Umbilical cord (tissue), 2 donors: ENCODE results near the gene ASGR2. TPM values are rescaled to one million over a fixed set of nuclear protein-coding genes. Genes with fewer than 3 reads are reported as not detected.
"Not testable (repeated sequence)": the region's sequence is repeated elsewhere in the genome, so short reads cannot be mapped to it uniquely, and the experiment has no call there.

Experiments used
- DNase-seq: peaks from one replicate; pipeline ENCODE4 v3.0.0-alpha.2; 2015; ENCODE audit warnings: low spot score
- total RNA-seq: library from RNA; depleted of rRNA; stranded (reverse); fragments of >200 nt; gene quantifications from one replicate; pipeline ENCODE4 v1.2.3, GENCODE V29; 2014; ENCODE audit warnings: low replicate concordance; ENCODE audit not compliant: insufficient read depth

ASGR2 gene, protein sequence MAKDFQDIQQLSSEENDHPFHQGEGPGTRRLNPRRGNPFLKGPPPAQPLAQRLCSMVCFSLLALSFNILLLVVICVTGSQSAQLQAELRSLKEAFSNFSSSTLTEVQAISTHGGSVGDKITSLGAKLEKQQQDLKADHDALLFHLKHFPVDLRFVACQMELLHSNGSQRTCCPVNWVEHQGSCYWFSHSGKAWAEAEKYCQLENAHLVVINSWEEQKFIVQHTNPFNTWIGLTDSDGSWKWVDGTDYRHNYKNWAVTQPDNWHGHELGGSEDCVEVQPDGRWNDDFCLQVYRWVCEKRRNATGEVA
- not detected for total RNA-seq

DNA sequence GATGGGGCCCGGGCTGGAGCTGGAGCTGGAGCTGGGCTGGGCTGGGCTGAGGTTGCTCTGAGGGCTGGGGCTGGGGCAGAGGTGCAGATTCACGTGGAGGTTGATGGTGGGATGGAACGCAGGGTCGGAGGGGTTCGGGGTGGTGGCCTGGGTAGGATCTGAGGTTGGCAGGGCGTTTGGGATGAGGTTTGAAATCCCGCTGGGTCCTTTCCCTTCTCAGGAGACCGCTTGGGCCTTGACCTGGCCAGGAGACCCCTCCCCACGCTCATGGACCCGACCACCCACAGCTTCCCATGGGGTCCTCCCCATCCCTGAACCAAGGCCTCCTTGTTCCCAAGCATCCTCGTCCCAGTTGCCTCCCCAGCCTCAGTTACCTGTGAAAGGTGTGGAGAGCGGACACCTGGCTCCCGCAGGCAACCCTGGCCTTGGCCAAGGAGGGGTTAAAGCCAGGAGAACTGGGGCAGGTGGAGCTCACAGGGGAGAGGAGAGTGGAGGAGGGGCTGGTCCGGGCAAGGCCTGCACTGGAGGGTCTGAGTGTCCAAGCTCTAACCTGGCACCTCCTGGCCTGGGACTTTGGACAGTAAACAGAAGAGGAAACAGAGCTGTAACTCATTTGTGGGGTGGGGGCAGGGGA, at the start of gene ASGR2:
Gene ASGR2 (minus strand): TSS at position 582 of the 634 bp plus-strand sequence. CDS start 582 bp downstream, outside the sequence.
- no peak for DNase-seq

DNA sequence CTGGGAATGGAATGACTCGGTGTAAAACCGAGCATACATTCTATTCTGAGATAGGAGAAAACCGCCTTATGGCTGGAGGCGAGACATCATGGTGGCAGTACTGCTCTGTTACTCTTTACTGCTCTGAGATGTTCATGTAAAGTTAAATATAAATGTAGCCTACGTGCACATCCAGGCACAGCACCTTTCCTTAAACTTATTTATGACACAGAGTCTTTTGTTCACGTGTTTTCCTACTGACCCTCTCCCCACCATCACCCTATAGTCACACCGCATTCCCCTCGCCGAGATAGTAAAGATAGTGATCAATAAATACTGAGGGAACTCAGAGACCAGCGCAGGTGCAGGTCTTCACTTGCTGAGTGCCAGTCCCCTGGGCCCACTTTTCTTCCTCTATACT, 44.9 kb upstream of the ASGR2 start:
- DNase-seq = not testable (repeated sequence)

GRCh38 chr17:7158424-7158823, 43.8 kb upstream of the ASGR2 start:
- DNase-seq = not testable (repeated sequence)

GRCh38 chr17:7156342-7156940, 41.8 kb upstream of the ASGR2 start:
- DNase-seq = no peak

DNA sequence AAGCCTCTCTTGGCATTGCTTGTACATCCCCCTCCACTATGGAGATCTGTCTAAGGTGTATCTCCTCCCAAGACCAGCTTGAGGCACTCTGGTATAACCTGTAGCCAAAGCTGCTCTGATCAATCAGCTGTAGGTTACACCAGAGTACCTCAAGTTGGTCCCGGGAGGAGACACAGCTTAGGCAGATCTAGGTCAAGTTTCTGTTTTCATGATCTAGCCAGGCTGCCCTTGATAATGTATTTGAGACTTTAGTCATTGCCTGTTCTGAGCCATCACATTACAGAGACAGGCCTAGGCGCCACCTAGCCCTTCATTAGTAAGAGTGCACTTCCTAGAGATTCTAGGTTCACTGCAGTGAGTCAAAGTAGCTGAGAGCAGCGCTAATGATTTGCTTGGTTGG, 33.1 kb upstream of the ASGR2 start:
- no peak for DNase-seq

DNA sequence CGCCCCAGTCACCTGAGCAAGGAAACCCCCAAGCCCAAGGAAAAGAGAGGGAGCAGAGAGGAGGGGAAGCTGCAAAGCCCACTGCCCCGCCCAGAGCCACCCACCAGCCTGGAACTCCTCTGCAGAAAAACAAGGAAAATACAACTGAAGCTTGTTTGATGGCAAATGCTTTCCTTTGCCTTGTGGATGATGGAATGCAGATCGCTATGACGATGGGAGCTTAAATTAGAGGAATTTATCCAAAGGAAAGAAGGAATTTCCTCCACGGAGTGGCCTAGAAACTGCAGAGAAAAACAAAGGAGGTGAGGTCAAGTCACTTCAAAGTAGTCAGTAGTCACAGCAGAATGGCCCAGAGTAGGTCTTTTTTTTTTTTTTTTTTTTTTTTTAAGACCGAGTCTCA, 31.5 kb upstream of the ASGR2 start:
- DNase-seq = peak; percentile 59

- no peak for DNase-seq
These were observed 29.6 kb upstream of the ASGR2 start for GRCh38 chr17:7144213-7144612.

- peak; percentile 66 for DNase-seq
These were observed 27.2 kb upstream of the ASGR2 start for GRCh38 chr17:7141824-7142223.

- DNase-seq = no peak
These were observed 24.8 kb upstream of the ASGR2 start for GRCh38 chr17:7139400-7139799.

- no peak for DNase-seq
These were observed 24.3 kb upstream of the ASGR2 start for GRCh38 chr17:7138800-7139381.

DNA sequence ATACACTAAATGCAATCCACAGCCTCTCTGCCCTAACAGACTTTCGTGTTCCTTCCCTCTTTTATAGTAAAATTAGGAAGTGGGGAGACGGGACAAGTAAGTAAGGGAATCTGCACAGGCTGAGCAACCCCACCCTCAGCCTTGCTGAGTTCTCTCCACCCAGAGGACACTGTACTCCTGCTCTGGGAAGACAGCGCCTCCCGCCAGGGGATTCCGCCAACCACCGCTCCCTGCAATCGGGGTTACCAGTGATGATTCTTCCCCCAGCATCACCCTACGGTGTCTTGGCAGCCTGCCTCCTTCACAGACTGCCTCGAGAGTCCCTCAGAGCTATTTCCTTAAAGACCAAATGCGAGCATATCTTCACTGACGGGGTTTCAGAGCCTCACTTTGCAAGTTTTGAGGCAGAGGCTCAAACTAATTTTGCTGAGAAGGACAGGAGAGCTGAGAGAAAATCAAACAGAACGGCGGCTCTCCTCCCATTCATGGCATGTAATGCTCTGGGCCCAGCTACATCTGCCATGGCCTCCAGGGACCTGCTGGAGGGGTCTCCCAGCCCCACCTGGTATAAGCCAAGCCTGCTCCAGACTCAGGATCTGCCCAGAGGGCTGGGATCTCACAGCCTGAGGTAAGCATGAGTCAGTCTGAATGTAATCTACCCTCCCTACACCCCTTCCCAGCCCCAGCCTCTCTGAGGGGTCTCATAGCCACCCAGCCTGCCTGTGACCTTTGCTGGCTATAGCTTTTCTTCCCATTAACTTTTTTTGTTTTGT, 22.7 kb upstream of the ASGR2 start:
- DNase-seq = peak; percentile 74

DNA sequence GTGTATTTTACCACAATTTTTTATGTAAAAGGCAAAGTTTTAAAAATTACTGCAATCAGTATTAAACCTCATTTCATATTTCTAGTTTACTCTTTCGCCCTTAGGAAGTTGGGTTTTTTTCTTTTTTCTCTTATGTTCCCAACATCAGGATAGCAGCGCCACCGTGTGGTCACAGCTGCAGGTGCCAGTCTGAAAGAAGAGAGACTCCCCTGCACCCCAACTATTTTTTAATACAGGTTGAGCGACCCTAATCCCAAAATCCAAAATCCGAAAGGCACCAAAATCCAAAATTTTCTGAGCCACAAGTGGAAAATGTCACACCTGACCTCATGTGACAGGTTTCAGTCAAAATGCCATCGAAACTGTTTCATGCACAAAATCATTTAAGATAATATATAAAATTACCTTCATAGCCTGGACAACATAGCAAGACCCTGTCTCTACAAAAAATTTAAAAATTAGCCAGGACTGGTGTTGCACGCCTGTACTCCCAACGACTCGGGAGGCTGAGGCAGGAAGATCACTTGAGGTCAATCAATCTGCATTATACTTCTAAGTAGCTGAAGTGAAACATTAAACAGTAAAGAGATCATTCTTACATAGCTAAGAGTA, 21.8 kb upstream of the ASGR2 start:
- peak; percentile 83 for DNase-seq

DNA sequence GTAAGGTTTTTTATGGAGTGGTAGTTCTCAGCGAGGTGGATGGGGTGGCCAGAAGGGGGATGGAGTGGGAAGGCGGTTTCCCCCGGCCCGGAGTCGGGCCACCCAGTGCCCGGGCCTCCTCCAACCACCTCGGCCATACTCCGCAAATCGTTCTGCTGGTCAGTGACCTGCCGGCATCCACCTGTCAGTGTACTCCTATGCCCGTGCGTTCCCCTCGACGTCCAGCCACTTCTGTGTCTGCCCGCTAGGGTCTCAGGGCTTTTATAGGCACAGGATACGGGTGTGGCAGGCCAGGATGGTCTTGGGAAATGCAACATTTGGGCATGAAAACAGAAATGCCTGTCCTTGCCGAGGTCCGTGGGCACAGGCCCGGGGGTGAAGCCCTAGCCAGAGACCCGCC, 19.3 kb upstream of the ASGR2 start:
- DNase-seq = no peak

DNA sequence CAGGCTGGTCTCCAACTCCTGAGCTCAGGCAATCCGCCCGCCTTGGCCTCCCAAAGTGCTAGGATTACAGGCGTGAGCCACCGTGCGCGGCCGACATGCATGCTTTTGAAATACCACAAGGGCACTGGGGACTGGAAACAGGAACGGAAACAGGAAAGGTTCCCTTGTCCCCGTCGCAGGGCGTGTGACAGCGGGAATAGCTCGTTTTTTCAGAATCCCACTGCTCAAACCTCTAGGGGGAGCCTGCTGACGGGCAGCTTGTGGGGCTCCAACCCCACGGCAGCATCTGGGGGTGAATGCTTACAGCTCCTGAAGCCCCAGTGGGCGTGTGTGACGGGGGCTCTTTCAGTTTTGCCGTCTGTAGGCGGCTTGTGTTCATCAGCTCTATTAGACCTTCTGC, 18.8 kb upstream of the ASGR2 start:
- no peak for DNase-seq

DNA sequence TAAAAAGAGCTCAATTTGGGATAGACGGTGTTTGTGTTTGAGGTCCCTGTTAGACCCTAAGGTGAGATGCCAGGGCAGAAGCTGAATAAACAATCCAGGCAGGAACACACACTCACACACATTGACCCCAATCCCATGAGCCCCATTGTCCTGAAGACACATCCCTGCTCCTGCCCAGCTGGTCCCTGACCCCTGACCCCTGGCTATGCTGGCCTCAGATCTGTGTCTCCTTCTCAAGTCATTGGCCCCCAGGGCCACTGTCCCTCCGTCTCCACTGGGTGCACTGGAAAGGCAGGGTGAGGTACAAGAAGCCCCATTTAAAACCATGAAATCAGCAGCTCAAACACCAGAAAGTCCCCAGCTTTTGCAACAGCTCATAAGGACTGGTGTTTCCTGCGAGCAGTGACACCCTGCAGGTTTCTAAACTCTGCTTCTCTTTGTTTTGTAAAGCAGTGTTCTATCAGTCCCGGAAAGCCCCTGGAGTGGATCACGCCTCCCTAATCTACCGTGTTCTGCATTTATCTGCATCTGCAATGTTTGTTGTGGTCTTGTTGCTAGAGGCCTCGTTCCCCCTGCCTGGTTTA, 18.0 kb upstream of the ASGR2 start:
- DNase-seq = peak; percentile 43

DNA sequence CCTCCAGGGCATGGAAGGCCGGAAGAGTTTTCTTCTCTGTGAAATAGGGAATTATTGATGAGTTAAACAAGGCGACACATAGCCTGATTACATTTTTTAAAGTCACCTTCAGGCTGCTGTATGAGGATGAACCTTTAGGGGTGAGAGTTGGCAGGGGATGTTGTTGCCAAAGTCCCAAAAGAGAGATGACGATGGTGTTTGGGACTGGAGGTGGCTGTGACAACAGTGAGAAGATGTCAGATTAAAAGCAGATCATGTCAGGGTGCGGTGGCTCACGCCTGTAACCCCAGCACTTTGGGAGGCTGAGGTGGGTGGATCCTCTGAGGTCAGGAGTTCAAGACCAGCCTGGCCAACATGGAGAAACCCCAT, 16.8 kb upstream of the ASGR2 start:
- no peak for DNase-seq

DNA sequence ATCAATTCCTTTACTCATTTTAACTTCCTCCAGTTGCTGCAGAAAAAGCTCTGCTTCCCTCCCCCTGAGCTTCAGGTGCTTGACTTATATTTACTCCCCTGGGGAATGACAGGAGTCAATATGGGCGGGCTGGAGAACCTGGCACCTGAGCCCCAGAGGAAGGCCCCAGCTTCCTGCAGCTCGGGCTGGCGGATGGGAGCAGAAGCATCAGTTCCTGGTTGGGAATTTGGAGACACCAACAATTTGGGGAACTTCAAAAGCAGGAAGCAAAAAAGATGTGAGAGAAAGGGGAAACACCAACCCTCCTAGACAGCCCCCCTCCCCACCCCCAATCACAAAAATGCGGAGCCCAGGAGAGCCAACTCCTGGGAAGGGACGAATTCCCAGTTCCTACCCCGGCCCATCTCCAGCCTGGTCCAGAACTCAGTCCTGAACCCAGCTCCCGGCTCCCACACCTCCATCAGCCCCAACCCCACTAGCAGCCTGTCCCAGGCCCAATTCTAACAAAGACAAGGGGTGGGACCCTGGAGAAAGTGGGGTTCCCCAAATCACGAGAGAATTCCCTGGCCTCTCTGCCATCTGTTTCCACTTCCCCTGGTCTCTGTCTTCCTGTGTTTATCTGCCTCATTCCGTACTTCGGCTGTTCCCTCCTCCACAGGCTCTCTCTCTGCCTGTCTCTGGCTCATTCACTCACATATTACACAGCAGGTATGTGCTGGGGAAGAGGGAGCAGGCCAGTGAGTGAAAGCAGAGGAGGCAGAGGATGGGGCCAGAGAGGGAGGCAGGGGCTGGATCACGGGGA, 16.2 kb upstream of the ASGR2 start:
- DNase-seq = peak; percentile 23

DNA sequence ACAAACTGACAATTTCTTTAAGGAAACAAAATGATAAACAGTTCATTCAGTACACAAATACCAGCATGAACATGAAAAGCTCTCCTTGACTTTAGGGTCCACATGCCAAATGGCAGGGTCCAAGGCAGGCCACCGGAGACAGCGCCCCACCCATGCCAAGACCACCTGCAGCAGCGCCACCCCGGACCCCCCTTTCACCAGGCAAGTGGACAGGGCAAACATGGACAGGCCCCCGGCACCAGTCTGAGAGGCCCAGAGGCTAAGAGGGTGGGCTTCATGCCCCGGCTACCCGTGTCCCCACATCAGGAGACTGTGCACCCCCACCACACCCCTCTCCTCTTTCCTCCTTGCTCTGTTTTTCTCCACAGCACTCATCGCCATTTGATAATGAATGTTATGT, 14.7 kb upstream of the ASGR2 start:
- no peak for DNase-seq

- DNase-seq = no peak
These were observed 13.5 kb upstream of the ASGR2 start for GRCh38 chr17:7128160-7128559.

DNA sequence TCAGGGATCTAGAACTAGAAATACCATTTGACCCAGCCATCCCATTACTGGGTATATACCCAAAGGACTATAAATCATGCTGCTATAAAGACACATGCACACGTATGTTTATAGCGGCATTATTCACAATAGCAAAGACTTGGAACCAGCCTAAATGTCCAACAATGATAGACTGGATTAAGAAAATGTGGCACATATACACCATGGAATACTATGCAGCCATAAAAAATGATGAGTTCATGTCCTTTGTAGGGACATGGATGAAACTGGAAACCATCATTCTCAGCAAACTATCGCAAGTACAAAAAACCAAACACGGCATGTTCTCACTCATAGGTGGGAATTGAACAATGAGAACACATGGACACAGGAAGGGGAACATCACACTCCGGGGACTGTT, 12.9 kb upstream of the ASGR2 start:
- not testable (repeated sequence) for DNase-seq
